GM12891 (cell line): Measurements from ENCODE around the gene TARS3.

Experiments
- POLR2A ChIP-seq: IDR thresholded peaks from 2 replicates; pipeline ENCODE4 v1.6.1; 2011; ENCODE audit warnings: low read depth, low read length, control low read depth
- TAF1 ChIP-seq: IDR thresholded peaks from 2 replicates; pipeline ENCODE4 v1.6.1; 2011; ENCODE audit warnings: low read depth, low read length, control low read depth

DNA sequence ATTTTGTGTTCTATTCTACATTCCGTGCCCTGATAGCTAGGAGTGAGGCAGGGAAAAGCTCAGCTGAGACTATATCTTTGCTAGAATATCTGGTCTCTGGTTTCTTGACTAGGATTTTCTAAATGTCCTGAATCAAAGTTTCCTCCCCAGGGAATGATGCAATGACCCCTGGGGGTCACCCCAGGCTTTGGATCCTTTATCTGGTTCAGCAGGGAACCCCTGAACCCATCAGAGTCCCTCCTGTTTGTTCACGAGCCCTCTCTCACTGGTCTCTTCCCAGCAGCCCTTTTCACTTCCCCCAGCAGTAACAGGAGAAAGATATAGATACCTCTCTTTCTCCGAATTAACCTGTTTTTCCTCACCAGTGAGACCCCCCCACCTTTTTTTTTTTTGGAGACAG, 86.4 kb downstream of the TARS3 start:
- TF ChIP-seq TAF1, result no peak
- no peak for TF ChIP-seq POLR2A
